Naive B cell (primary cell): ENCODE results near the gene CRADD. TPM values are rescaled to one million over a fixed set of nuclear protein-coding genes. Genes with fewer than 3 reads are reported as not detected.
A peak's percentile ranks its signal among the peaks of the same experiment; 100 is the strongest.

Source experiments
- ATAC-seq, 2 donors: fragments of 150-1000 bp; cut with Tn5 transposase; 2 replicates each; pipeline ENCODE4 v1.10.0; 2021; ENCODE audit warnings: low read depth in 2 of 2, mild to moderate bottlenecking in 2 of 2, moderate library complexity in 2 of 2
- DNase-seq: peaks from one replicate; pipeline ENCODE4 v3.0.0; 2022
- H3K27ac Mint-ChIP-seq, 6 donors: one replicate each; pipeline ENCODE4 v1.8.0; 2020 to 2022; ENCODE audit warnings: mild to moderate bottlenecking in 6 of 6, mixed read lengths in 6 of 6, moderate library complexity in 5 of 6, inconsistent platforms in 2 of 6
- H3K27me3 Mint-ChIP-seq, 3 donors: one replicate each; pipeline ENCODE4 v1.8.0; 2021 to 2022; ENCODE audit warnings: mixed read lengths in 3 of 3, mild to moderate bottlenecking in 1 of 3
- H3K36me3 Mint-ChIP-seq, 2 donors: one replicate each; pipeline ENCODE4 v1.8.0; 2020 to 2022; ENCODE audit warnings: mixed read lengths in 2 of 2, inconsistent platforms in 1 of 2, mild to moderate bottlenecking in 1 of 2
- H3K4me1 Mint-ChIP-seq, 3 donors: one replicate each; pipeline ENCODE4 v1.8.0; 2020 to 2022; ENCODE audit warnings: mixed read lengths in 3 of 3, inconsistent platforms in 1 of 3, mild to moderate bottlenecking in 1 of 3, moderate library complexity in 1 of 3
- H3K4me3 Mint-ChIP-seq, 8 donors: one replicate each; pipeline ENCODE4 v1.8.0; 2020 to 2022; ENCODE audit warnings: mild to moderate bottlenecking in 8 of 8, mixed read lengths in 8 of 8, moderate library complexity in 8 of 8, inconsistent platforms in 2 of 8
- H3K9me3 Mint-ChIP-seq, 7 donors: one replicate each; pipeline ENCODE4 v1.8.0; 2020 to 2022; ENCODE audit warnings: mixed read lengths in 7 of 7, mild to moderate bottlenecking in 5 of 7, inconsistent platforms in 2 of 7, moderate library complexity in 1 of 7
- polyA plus RNA-seq, 6 donors: library from polyadenylated mRNA; unstranded; fragments of 300-500 nt; fragmentation: Illumina TruSeq; gene quantifications; one replicate each; pipeline ENCODE4 v1.2.3, GENCODE V29; 2021; ENCODE audit warnings: low read depth in 6 of 6

CRADD gene
- polyA plus RNA-seq, 6 donors from 2014 or later: 11.1 to 21.1 (median 11.1) TPM

DNA sequence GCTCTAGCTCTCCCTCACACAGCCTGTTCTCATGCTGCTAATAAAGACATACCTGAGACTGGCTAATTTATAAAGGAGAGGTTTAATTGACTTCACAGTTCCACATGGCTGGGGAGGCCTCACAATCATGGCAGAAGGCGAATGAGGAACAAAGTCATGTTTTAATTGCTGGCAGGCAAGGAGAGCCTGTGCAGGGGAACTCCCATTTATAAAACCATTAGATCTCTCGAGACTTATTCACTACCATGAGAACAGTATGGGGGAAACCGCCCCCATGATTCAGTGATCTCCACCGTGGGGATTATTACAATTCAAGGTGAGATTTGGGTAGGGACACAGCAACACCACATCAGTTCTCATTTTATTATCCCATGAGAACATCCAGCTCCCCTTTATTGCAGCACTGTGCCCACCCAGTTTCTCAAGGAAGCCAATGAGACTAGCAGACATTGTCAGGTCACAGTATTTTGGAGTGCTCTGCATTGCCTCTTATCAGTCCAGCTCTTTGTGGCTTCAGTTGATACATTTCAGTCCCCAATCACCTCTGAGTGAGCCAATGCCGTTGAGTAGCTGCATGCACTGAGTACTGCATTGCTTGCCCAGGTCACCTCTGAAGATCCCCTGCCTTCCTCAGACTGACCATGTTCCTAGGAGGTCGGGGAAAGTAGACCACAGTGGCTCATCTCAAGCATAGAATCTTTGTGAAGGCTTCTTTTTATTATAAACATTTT, 131.2 kb downstream of the CRADD start:
- H3K4me3 Mint-ChIP-seq: peak overlapping the region in 1 of 8 donors; percentile 44
- peaks cover 9 to 14% (median 10%) of the 10 kb centered on the region in 3 donors for H3K4me1 Mint-ChIP-seq
- peaks cover 0 to 19% of the 10 kb centered on the region in 2 donors for H3K36me3 Mint-ChIP-seq
- no peaks in the 10 kb centered on the region for H3K27me3 Mint-ChIP-seq
- peak; percentile 52 to 59 for ATAC-seq
- no peak for DNase-seq
- peaks cover 8 to 22% (median 16%) of the 10 kb centered on the region in 7 donors for H3K9me3 Mint-ChIP-seq
- no peak overlapping the region for H3K27ac Mint-ChIP-seq

- ATAC-seq (no peak), DNase-seq (no peak)
- Mint-ChIP-seq H3K9me3 (peaks cover 5 to 12% (median 6%) of the 10 kb centered on the region in 7 donors), H3K36me3 (peaks cover 3 to 14% of the 10 kb centered on the region in 2 donors), H3K4me3 (no peak overlapping the region), H3K27ac (no peak overlapping the region), H3K27me3 (no peaks in the 10 kb centered on the region), H3K4me1 (peaks cover 5 to 11% (median 8%) of the 10 kb centered on the region in 3 donors)
Observed at GRCh38 chr12:93812626-93813025, 135.5 kb downstream of the CRADD start.

GRCh38 chr12:93813186-93813585, 136.0 kb downstream of the CRADD start:
- ATAC-seq (no peak), DNase-seq (no peak)
- Mint-ChIP-seq H3K36me3 (peaks cover 4 to 11% of the 10 kb centered on the region in 2 donors), H3K27ac (no peak overlapping the region), H3K9me3 (peaks cover 0 to 9% (median 0%) of the 10 kb centered on the region in 7 donors), H3K4me3 (no peak overlapping the region), H3K4me1 (peaks cover 0 to 5% (median 2%) of the 10 kb centered on the region in 3 donors), H3K27me3 (no peaks in the 10 kb centered on the region)

GRCh38 chr12:93813972-93814821, 137.0 kb downstream of the CRADD start:
- Mint-ChIP-seq H3K4me1 (no peaks in the 10 kb centered on the region), H3K36me3 (peaks cover 4 to 8% of the 10 kb centered on the region in 2 donors), H3K27ac (no peak overlapping the region), H3K9me3 (peaks cover 0 to 5% (median 0%) of the 10 kb centered on the region in 7 donors), H3K27me3 (no peaks in the 10 kb centered on the region), H3K4me3 (no peak overlapping the region)
- no peak for ATAC-seq
- DNase-seq: no peak

GRCh38 chr12:93818488-93819049, 141.4 kb downstream of the CRADD start:
- H3K4me1 Mint-ChIP-seq: no peaks in the 10 kb centered on the region
- ATAC-seq (no peak), DNase-seq (no peak)
- no peaks in the 10 kb centered on the region for H3K27me3 Mint-ChIP-seq
- H3K27ac Mint-ChIP-seq: no peak overlapping the region
- peaks cover 0 to 3% (median 0%) of the 10 kb centered on the region in 7 donors for H3K9me3 Mint-ChIP-seq
- no peak overlapping the region for H3K4me3 Mint-ChIP-seq
- peaks cover 4 to 15% of the 10 kb centered on the region in 2 donors for H3K36me3 Mint-ChIP-seq

DNA sequence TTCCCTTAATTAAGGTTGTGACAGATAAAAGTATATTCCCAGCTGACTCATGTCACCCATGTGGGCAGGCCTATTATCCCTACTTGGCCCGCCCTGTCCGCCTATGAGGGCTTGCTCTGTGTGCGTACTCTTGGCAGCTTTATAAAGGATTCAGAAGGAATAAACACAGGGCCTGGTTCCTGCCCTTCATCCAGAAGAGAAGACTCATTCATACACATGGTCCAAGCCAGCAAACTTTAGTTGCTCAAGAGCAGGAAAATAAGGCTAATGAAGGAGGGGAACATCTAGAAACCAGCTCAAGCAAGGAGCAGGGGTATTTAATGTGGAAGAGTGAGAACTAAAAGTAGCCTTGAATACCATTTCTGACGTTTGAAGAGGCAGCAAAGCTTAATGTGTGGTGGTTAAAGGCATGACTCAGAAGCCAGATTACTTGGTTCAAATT, 141.9 kb downstream of the CRADD start:
- H3K9me3 Mint-ChIP-seq: peaks cover 0 to 3% (median 0%) of the 10 kb centered on the region in 7 donors
- ATAC-seq (no peak), DNase-seq (no peak)
- no peak overlapping the region for H3K27ac Mint-ChIP-seq
- no peaks in the 10 kb centered on the region for H3K27me3 Mint-ChIP-seq
- no peak overlapping the region for H3K4me3 Mint-ChIP-seq
- peaks cover 4 to 15% of the 10 kb centered on the region in 2 donors for H3K36me3 Mint-ChIP-seq
- no peaks in the 10 kb centered on the region for H3K4me1 Mint-ChIP-seq

GRCh38 chr12:93823616-93824391, 146.6 kb downstream of the CRADD start:
- Mint-ChIP-seq H3K4me1 (peaks cover 0 to 3% (median 0%) of the 10 kb centered on the region in 3 donors), H3K27ac (no peak overlapping the region), H3K4me3 (no peak overlapping the region), H3K36me3 (peaks cover 0 to 7% of the 10 kb centered on the region in 2 donors), H3K27me3 (no peaks in the 10 kb centered on the region), H3K9me3 (peaks cover 0 to 3% (median 0%) of the 10 kb centered on the region in 7 donors)
- ATAC-seq (no peak), DNase-seq (no peak)

- Mint-ChIP-seq H3K27me3 (no peaks in the 10 kb centered on the region), H3K4me3 (no peak overlapping the region), H3K4me1 (peaks cover 0 to 3% (median 0%) of the 10 kb centered on the region in 3 donors), H3K36me3 (peaks cover 0 to 7% of the 10 kb centered on the region in 2 donors), H3K9me3 (peaks cover 0 to 3% (median 0%) of the 10 kb centered on the region in 7 donors), H3K27ac (no peak overlapping the region)
- no peak for DNase-seq
- ATAC-seq: no peak
Observed at GRCh38 chr12:93824514-93825500, 147.6 kb downstream of the CRADD start.

GRCh38 chr12:93825501-93825888, 148.3 kb downstream of the CRADD start:
- ATAC-seq (no peak), DNase-seq (no peak)
- Mint-ChIP-seq H3K4me3 (no peak overlapping the region), H3K36me3 (peaks cover 0 to 7% of the 10 kb centered on the region in 2 donors), H3K9me3 (no peaks in the 10 kb centered on the region), H3K4me1 (peaks cover 0 to 3% (median 0%) of the 10 kb centered on the region in 3 donors), H3K27me3 (no peaks in the 10 kb centered on the region), H3K27ac (peak overlapping the region in 1 of 6 donors; percentile 11)

DNA sequence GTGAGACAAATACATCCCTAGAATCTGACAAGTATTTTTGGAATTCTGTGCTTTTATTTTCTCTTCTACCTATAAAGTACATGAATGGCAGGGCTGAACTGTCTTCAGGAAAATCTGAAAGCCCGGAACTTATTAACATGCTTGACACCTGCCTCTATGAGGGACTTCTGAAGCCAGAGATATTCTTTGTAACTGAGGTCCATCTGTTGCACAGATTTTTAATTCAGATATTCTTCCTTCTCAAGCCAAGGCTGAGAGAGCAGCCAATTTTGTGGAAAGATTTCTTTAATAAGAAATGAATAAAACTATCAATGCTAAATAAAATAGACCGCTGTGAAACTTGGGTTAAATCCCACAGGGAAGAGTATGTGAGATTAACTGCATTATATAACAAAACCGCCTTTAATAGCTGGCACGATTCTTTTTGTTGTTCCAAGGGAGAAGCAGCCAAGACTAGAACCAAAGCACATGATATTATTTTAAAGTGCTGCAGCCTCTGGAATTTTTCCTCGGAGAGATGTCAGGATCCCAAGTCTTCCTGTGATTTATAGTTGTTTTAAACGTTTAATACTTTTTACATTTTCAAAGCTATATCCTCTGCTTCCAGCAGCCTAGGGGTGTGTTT, 148.9 kb downstream of the CRADD start:
- Mint-ChIP-seq H3K27me3 (no peaks in the 10 kb centered on the region), H3K4me3 (no peak overlapping the region), H3K36me3 (peaks cover 0 to 7% of the 10 kb centered on the region in 2 donors), H3K9me3 (no peaks in the 10 kb centered on the region), H3K27ac (no peak overlapping the region), H3K4me1 (peaks cover 0 to 3% (median 0%) of the 10 kb centered on the region in 3 donors)
- DNase-seq: no peak
- no peak for ATAC-seq

DNA sequence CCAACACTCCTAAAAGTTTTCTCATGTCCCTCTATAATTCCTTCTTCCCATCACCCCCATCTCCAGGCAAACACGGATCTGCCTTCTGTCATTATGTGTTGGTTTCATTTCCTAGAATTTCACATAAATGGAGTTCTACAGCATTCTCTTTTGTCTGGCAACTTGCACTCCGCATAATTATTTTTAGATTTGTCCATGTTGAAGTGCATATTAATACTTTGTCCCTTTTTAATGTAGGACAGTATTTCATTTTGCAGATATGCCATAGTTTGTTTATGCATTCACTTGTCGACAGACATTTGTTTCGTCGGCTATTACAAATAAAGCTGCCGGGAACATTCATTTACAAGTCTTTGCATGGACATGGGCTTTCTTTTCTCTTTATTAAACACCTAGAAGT, 150.0 kb downstream of the CRADD start:
- no peaks in the 10 kb centered on the region for H3K9me3 Mint-ChIP-seq
- H3K4me1 Mint-ChIP-seq: peaks cover 0 to 6% (median 0%) of the 10 kb centered on the region in 3 donors
- ATAC-seq: no peak
- no peak overlapping the region for H3K4me3 Mint-ChIP-seq
- no peaks in the 10 kb centered on the region for H3K36me3 Mint-ChIP-seq
- H3K27me3 Mint-ChIP-seq: no peaks in the 10 kb centered on the region
- no peak for DNase-seq
- no peak overlapping the region for H3K27ac Mint-ChIP-seq

DNA sequence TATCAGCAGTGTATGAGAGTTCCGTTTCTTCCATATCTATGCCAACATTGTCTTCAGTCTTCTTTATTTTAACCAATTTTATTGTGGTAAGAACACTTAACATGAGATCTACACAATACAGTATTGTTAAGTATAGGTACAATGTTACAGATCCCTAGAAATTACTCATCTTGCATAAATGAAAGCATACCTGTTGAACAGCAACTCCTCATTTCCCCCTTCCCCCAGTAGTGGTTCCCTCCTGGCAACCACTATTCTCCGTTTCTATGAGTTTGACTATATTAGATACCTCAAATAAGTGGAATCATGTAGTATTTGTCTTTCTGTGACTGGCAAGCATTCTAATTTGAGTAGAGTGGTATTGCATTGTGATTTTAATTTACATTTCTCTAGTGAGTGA, 150.5 kb downstream of the CRADD start:
- Mint-ChIP-seq H3K36me3 (no peaks in the 10 kb centered on the region), H3K27ac (no peak overlapping the region), H3K9me3 (no peaks in the 10 kb centered on the region), H3K4me3 (no peak overlapping the region), H3K27me3 (no peaks in the 10 kb centered on the region), H3K4me1 (peaks cover 0 to 6% (median 0%) of the 10 kb centered on the region in 3 donors)
- no peak for ATAC-seq
- DNase-seq: no peak
